ENCODE measurements around the gene CTDP1. TPM values are rescaled to one million over a fixed set of nuclear protein-coding genes. Genes with fewer than 3 reads are reported as not detected.

CTDP1 gene
- 17.6 and 22.9 TPM in 2 replicates for total RNA-seq

DNA sequence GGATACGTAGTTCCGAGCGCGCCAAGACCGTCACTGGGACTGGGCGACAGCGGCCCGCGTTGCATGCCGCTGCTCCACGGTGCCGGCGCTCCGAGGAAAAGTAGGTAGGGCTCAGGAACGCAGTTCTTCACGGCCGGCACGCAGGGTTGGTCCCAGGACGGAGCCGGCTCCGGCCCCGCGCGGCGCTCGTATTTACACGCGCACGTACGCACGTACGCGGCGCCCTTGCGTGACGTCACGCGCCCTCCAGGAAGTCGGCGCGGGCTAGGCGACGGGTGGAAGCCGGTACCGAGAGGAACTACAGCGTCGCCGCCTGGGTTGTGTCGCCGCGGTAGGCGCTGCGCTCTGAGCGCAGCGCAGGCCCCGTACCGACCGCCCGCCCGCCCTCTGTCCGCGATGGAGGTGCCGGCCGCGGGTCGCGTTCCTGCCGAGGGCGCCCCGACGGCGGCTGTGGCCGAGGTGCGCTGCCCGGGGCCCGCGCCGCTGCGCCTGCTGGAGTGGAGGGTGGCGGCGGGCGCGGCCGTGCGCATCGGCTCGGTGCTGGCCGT is at the start of gene CTDP1:
Gene CTDP1 (plus strand): TSS at position 252 of the 548 bp plus-strand sequence. CDS start 145 bp downstream, at position 397.

GRCh38 chr18:79797518-79798345 is 118.1 kb downstream of the CTDP1 start, which contains the start of gene KCNG2:
KCNG2 (plus strand) TSS chr18:79797938; CDS start chr18:79863668, 65,730 bp downstream.

Other genes starting within 250 kb of the CTDP1 start
- gene KCNG2, start 118.1 kb downstream of the CTDP1 start, total RNA-seq = not detected in 2 replicates